Measurements from ENCODE around the gene KCNQ1. TPM values are rescaled to one million over a fixed set of nuclear protein-coding genes. Genes with fewer than 3 reads are reported as not detected.

KCNQ1 gene
- total RNA-seq, 1 experiment from 2014 or later = 2.5 TPM

- Mint-ChIP-seq H3K4me1 (no peaks in the 10 kb centered on the region), H3K4me3 (no peak overlapping the region), H3K36me3 (no peaks in the 10 kb centered on the region), H3K27me3 (ENCODE audit: low read depth) (peaks cover 61% of the 10 kb centered on the region), H3K9me3 (no peaks in the 10 kb centered on the region), H3K27ac (no peak overlapping the region)
- ATAC-seq = no peak
- ChIA-PET CTCF (interaction anchor here (1.3 kb wide), 1 partner anchor 313 kb away, joined by 3 read pairs; no protein-coding TSS in a partner anchor), POLR2A (no interaction called here)
- peak; percentile 7 for DNase-seq (ENCODE audit: low spot score)
- TF ChIP-seq, protein P1, sequence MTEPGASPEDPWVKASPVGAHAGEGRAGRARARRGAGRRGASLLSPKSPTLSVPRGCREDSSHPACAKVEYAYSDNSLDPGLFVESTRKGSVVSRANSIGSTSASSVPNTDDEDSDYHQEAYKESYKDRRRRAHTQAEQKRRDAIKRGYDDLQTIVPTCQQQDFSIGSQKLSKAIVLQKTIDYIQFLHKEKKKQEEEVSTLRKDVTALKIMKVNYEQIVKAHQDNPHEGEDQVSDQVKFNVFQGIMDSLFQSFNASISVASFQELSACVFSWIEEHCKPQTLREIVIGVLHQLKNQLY (CRISPR knock-in tag; IDR thresholded peaks at IDR 0.05) = no peak
- no peak for TF ChIP-seq ZNF232 (CRISPR knock-in tag; IDR thresholded peaks at IDR 0.05)
- TF ChIP-seq, protein P2, sequence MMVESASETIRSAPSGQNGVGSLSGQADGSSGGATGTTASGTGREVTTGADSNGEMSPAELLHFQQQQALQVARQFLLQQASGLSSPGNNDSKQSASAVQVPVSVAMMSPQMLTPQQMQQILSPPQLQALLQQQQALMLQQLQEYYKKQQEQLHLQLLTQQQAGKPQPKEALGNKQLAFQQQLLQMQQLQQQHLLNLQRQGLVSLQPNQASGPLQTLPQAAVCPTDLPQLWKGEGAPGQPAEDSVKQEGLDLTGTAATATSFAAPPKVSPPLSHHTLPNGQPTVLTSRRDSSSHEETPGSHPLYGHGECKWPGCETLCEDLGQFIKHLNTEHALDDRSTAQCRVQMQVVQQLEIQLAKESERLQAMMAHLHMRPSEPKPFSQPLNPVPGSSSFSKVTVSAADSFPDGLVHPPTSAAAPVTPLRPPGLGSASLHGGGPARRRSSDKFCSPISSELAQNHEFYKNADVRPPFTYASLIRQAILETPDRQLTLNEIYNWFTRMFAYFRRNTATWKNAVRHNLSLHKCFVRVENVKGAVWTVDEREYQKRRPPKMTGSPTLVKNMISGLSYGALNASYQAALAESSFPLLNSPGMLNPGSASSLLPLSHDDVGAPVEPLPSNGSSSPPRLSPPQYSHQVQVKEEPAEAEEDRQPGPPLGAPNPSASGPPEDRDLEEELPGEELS (CRISPR knock-in tag; IDR thresholded peaks at IDR 0.05) = no peak
- no peak for TF ChIP-seq IRF1 (CRISPR knock-in tag; IDR thresholded peaks at IDR 0.05)
- TF ChIP-seq, protein P3, sequence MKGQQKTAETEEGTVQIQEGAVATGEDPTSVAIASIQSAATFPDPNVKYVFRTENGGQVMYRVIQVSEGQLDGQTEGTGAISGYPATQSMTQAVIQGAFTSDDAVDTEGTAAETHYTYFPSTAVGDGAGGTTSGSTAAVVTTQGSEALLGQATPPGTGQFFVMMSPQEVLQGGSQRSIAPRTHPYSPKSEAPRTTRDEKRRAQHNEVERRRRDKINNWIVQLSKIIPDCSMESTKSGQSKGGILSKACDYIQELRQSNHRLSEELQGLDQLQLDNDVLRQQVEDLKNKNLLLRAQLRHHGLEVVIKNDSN (CRISPR knock-in tag; IDR thresholded peaks at IDR 0.05) = no peak
- TF ChIP-seq SP1 (CRISPR knock-in tag; conservative IDR thresholded peaks at IDR 0.05) = no peak
- no peak for TF ChIP-seq TEAD1 (CRISPR knock-in tag; IDR thresholded peaks at IDR 0.05)
- TF ChIP-seq ZNF671 (CRISPR knock-in tag; IDR thresholded peaks at IDR 0.05) = no peak
Measured at GRCh38 chr11:2577991-2578928, 133.5 kb downstream of the KCNQ1 start.

- CTCF ChIA-PET = interaction anchor here (0.7 to 1.3 kb wide), 2 partner anchors 12 to 312 kb away, joined by 3 read pairs; no protein-coding TSS in a partner anchor
- no peaks in the 10 kb centered on the region for H3K9me3 Mint-ChIP-seq
- TF ChIP-seq, protein P4, sequence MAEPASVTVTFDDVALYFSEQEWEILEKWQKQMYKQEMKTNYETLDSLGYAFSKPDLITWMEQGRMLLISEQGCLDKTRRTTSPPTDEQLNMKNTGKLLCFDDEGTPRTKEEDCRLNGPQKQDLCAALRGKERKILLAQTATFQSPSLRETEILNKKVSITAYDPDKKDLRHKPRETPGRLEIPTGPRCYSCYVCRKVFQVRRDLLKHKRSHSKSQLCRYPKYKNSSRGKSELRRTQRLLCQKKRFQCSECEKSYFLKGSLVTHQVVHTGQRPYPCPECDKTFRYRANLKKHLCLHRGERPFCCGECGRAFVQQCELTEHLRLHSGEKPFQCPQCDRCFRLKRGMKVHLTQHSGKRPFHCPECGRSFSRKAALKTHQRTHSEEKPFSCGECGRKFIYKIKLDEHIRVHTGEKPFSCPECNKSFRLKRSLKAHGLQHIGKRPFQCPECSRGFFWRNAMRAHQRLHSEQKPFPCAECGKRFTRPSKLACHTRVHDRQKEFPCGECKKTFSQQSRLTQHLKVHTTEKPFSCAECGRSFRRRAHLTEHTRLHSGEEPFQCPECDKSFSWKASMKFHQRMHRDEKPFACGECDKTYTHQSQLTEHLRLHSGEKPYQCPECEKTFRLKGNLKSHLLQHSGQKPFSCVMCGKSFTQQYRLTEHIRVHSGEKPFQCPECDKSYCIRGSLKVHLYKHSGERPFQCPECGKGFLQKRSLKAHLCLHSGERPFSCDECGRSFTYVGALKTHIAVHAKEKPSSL (CRISPR knock-in tag; conservative IDR thresholded peaks at IDR 0.05) = no peak
- TF ChIP-seq EMX1 (CRISPR knock-in tag; IDR thresholded peaks at IDR 0.05) (no peak), IRF1 (CRISPR knock-in tag; IDR thresholded peaks at IDR 0.05) (no peak)
- peak; percentile 7 for DNase-seq (ENCODE audit: low spot score)
- no peaks in the 10 kb centered on the region for H3K36me3 Mint-ChIP-seq
- peaks cover 62% of the 10 kb centered on the region for H3K27me3 Mint-ChIP-seq (ENCODE audit: low read depth)
- H3K27ac Mint-ChIP-seq = no peak overlapping the region
- POLR2A ChIA-PET = no interaction called here
- no peaks in the 10 kb centered on the region for H3K4me1 Mint-ChIP-seq
- no peak overlapping the region for H3K4me3 Mint-ChIP-seq
- ATAC-seq = no peak
Measured at GRCh38 chr11:2578929-2579270, 134.1 kb downstream of the KCNQ1 start.

DNA sequence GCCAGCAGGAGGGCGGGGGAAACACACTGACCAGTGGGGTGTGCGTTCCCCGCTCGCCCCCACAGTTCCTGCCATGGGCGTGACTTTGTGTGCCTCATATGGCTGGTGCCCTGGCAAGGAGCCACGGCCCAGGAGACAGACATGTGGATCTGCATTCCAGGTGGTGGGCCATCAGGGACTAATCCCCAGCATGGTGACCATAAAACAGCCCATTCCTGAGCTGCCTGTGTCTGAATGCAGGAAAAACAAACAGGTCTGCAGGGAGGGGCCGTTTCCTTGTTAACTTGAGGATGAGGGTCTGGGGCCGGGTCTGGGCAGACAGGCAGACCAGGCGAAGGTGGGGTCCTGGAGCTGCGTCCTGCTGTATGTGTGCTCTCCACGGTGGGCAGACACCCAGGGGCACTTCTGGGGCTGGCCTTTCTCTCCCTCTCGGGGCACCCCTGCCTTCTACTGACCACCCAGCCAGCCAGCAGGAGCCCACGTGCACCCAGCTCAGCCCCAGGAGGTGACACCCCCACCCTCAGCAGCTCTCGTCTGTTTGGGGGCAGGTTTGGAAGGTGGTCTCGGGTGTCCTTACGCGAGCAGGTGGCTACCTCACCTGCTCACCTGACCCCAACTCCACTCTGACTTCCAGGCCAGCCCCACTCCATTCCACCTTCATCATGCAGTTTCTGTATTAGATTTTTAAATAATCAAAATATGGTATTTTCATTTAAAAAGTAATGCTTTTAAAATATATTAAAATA is 134.7 kb downstream of the KCNQ1 start:
- ATAC-seq (no peak), DNase-seq (ENCODE audit: low spot score) (peak; percentile 11)
- Mint-ChIP-seq H3K9me3 (no peaks in the 10 kb centered on the region), H3K27me3 (ENCODE audit: low read depth) (peaks cover 59% of the 10 kb centered on the region), H3K27ac (no peak overlapping the region), H3K4me3 (no peak overlapping the region), H3K4me1 (no peaks in the 10 kb centered on the region), H3K36me3 (no peaks in the 10 kb centered on the region)
- ChIA-PET CTCF (interaction anchor here (0.7 to 1.3 kb wide), 3 partner anchors 12 to 312 kb away, joined by 3 read pairs; partner anchors contain the start of gene KCNQ1), POLR2A (no interaction called here)
- TF ChIP-seq E2F4 (CRISPR knock-in tag; IDR thresholded peaks at IDR 0.05; ENCODE audit: borderline replicate concordance, low read depth) (no peak), ZNF121 (CRISPR knock-in tag; IDR thresholded peaks at IDR 0.05) (no peak), EMX1 (CRISPR knock-in tag; IDR thresholded peaks at IDR 0.05) (no peak), FOXJ3 (CRISPR knock-in tag; IDR thresholded peaks at IDR 0.05; ENCODE audit: borderline replicate concordance) (no peak), ATF3 (CRISPR knock-in tag; conservative IDR thresholded peaks at IDR 0.05) (no peak), NFYB (CRISPR knock-in tag; conservative IDR thresholded peaks at IDR 0.05; ENCODE audit: low read depth) (no peak), JUN (CRISPR knock-in tag; IDR thresholded peaks at IDR 0.05) (no peak)
- TF ChIP-seq, protein P1 (CRISPR knock-in tag; IDR thresholded peaks at IDR 0.05) = no peak
- TF ChIP-seq, protein P3 (CRISPR knock-in tag; IDR thresholded peaks at IDR 0.05) = no peak
- TF ChIP-seq, protein P5, sequence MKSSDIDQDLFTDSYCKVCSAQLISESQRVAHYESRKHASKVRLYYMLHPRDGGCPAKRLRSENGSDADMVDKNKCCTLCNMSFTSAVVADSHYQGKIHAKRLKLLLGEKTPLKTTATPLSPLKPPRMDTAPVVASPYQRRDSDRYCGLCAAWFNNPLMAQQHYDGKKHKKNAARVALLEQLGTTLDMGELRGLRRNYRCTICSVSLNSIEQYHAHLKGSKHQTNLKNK (CRISPR knock-in tag; IDR thresholded peaks at IDR 0.05) = no peak

Data from WTC11 (cell line).